Spleen (tissue), 11 donors: Measurements from ENCODE around the gene GP1BB. TPM values are rescaled to one million over a fixed set of nuclear protein-coding genes. Genes with fewer than 3 reads are reported as not detected.

ENCODE experiments used
- DNase-seq: peaks from one replicate; pipeline ENCODE4 v3.0.0-alpha.2; 2020
- H3K27ac ChIP-seq, 8 donors: fragments of 200-600 bp; sonication (generic) in 7 of 8; 1 replicate in 4 of 8; 2 replicates in 4 of 8; pipeline versions ENCODE4 v1.5.0 to v1.8.0; 2016 to 2021; ENCODE audit warnings: inconsistent platforms in 4 of 8, mild to moderate bottlenecking in 4 of 8, moderate library complexity in 1 of 8
- H3K27me3 ChIP-seq, 7 donors: fragments of 200-600 bp; sonication (generic) in 6 of 7; replicated peaks in 1 of 7; 1 replicate in 4 of 7; 2 replicates in 3 of 7; pipeline versions ENCODE4 v1.5.0 to v1.8.0; 2016 to 2021; ENCODE audit warnings: inconsistent platforms in 3 of 7, mild to moderate bottlenecking in 1 of 7
- H3K36me3 ChIP-seq, 6 donors: fragments of 200-600 bp; sonication (generic) in 5 of 6; 1 replicate in 4 of 6; 2 replicates in 2 of 6; pipeline versions ENCODE4 v1.5.0 to v1.8.0; 2016 to 2021; ENCODE audit warnings: inconsistent platforms in 2 of 6
- H3K4me1 ChIP-seq, 6 donors: fragments of 200-600 bp; sonication (generic) in 5 of 6; 1 replicate in 3 of 6; 2 replicates in 3 of 6; pipeline versions ENCODE4 v1.5.0 to v1.8.0; 2016 to 2021; ENCODE audit warnings: inconsistent platforms in 3 of 6
- H3K4me3 ChIP-seq, 8 donors: fragments of 200-600 bp; sonication (generic) in 7 of 8; 1 replicate in 4 of 8; 2 replicates in 4 of 8; pipeline versions ENCODE4 v1.5.0 to v1.8.0; 2016 to 2021; ENCODE audit warnings: inconsistent platforms in 4 of 8, mild to moderate bottlenecking in 4 of 8, moderate library complexity in 2 of 8
- H3K9me3 ChIP-seq, 8 donors: fragments of 200-600 bp; sonication (generic) in 7 of 8; 1 replicate in 4 of 8; 2 replicates in 4 of 8; pipeline versions ENCODE4 v1.5.0 to v1.8.0; 2016 to 2021; ENCODE audit warnings: inconsistent platforms in 4 of 8
- CTCF ChIP-seq, 11 experiments: fragments of 200-600 bp in 7 of 11; fragments of 450-650 bp in 4 of 11; sonication (generic) in 4 of 11; IDR thresholded peaks in 8 of 11; conservative IDR thresholded peaks in 3 of 11; 1 replicate in 7 of 11; 2 replicates in 4 of 11; pipeline versions ENCODE4 v1.4.0 to v1.8.0; 2016 to 2021; ENCODE audit warnings: antibody characterized with exemption in 11 of 11, inconsistent platforms in 4 of 11, mild to moderate bottlenecking in 1 of 11
- POLR2A ChIP-seq, 3 donors: fragments of 450-650 bp; IDR thresholded peaks; one replicate each; pipeline ENCODE4 v1.5.1; 2017; ENCODE audit warnings: antibody characterized with exemption in 3 of 3, mild to moderate bottlenecking in 1 of 3
- POLR2AphosphoS5 ChIP-seq, 3 donors: sonication (generic); formaldehyde crosslinking; IDR thresholded peaks; one replicate each; pipeline ENCODE4 v1.5.1; 2017; ENCODE audit warnings: antibody characterized with exemption in 3 of 3
- WGBS, 5 donors: extraction: QIAGEN DNeasy Blood & Tissue Kit in 3 of 5; methylation state at CpG; one replicate each; pipeline versions ENCODE4 v1.1.5 to v1.1.7; 2013 to 2018; 5-methylcytosine and 5-hydroxymethylcytosine counted together
- intact Hi-C: fragments of 100-400 bp; cut with DNase I; formaldehyde crosslinking; loops from one replicate; pipeline ENCODE4 v1.15.0; 2023; ENCODE audit warnings: low total_unique reads
- polyA plus RNA-seq, 3 donors: library from polyadenylated mRNA; stranded (reverse); fragments of 200-250 nt; gene quantifications; one replicate each; pipeline ENCODE4 v1.2.1, GENCODE V29; 2013
- total RNA-seq, 7 donors: library from RNA; depleted of rRNA in 3 of 7; stranded (reverse); fragments of >200 nt in 3 of 7; fragmentation: NEBNext Ultra II Directional in 4 of 7; extraction: Animal tissue kit (Norgen Biotek cat#: 25700) in 4 of 7; gene quantifications; one replicate each; pipeline versions ENCODE4 v1.1.0 to v1.2.1, GENCODE V29; 2016 to 2021
- donor health status: healthy with polysubstance abuse.
- donor health status: DM: no; HTN: no; CAD: no; lungs with moderate emphysema.
- donor health status: DM: no; HTN: no; CAD: no.
- donor health status: Bipolar disorder and iron deficiency.
- donor health status: healthy.
- donor health status: DM: no; HTN: no; CAD: no.
- donor health status: DM: yes; HTN: yes; CAD: no.

The GP1BB gene
- total and polyA plus RNA-seq, 10 donors, result 4.2 to 25.4 (median 13.1) TPM

GRCh38 chr22:19741053-19741452 is 17.7 kb downstream of the GP1BB start:
- peaks cover 0 to 8% (median 4%) of the 10 kb centered on the region in 6 donors for H3K4me1 ChIP-seq
- 91 to 96% (median 92%) methylated on average over 4 to 7 of the region's 7 CpGs for WGBS, 5 donors

GRCh38 chr22:19742160-19743066 is 19.1 kb downstream of the GP1BB start:
- Histone ChIP-seq H3K4me1 (peaks cover 0 to 15% (median 6%) of the 10 kb centered on the region in 6 donors), H3K27me3 (peaks cover 0 to 10% (median 0%) of the 10 kb centered on the region in 7 donors), H3K27ac (no peak overlapping the region), H3K36me3 (no peaks in the 10 kb centered on the region), H3K9me3 (no peaks in the 10 kb centered on the region), H3K4me3 (no peak overlapping the region)
- 89 to 95% (median 90%) methylated on average over 17 to 21 of the region's 21 CpGs for WGBS, 5 donors
- intact Hi-C loops, result no loop called here
- TF ChIP-seq POLR2A (IDR thresholded peaks at IDR 0.05) (no peak), POLR2AphosphoS5 (IDR thresholded peaks at IDR 0.05) (no peak), CTCF (IDR thresholded peaks at IDR 0.05 in 8 of 11, conservative IDR thresholded peaks at IDR 0.05 in 3 of 11) (no peak)
- no peak for DNase-seq

More at GRCh38 chr22:19741053-19741452, 17.7 kb downstream of the GP1BB start:
- TF ChIP-seq POLR2A (IDR thresholded peaks at IDR 0.05) (no peak), CTCF (IDR thresholded peaks at IDR 0.05 in 8 of 11, conservative IDR thresholded peaks at IDR 0.05 in 3 of 11) (no peak), POLR2AphosphoS5 (IDR thresholded peaks at IDR 0.05) (no peak)
- no peaks in the 10 kb centered on the region for H3K9me3 ChIP-seq
- H3K27me3 ChIP-seq, result peaks cover 0 to 10% (median 0%) of the 10 kb centered on the region in 7 donors
- no peaks in the 10 kb centered on the region for H3K36me3 ChIP-seq
- H3K27ac ChIP-seq, result no peak overlapping the region
- intact Hi-C loops, result no loop called here
- no peak overlapping the region for H3K4me3 ChIP-seq
- DNase-seq, result no peak

DNA sequence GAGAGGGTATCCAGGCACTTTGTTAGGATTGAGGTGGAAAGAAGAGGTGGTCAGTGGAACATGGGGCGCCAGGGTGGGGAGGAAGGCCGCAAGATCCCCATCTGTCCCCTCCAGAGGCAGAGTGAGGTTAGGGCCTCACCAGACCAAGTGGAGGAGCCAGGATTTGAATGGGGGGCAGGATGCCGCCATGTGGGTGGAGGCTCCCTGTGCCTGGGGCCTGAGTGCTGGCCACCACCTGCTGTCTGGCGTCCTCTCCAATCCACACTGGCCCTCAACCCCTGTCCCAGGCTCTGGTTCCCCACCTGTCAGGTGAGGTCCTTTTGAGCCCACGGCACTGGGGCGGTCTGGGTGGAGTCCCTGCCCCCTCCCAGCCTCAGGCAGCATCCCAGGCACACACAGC is 19.7 kb downstream of the GP1BB start:
- no peak overlapping the region for H3K27ac ChIP-seq
- WGBS, 5 donors, result 87 to 97% (median 89%) methylated on average over 5 to 6 of the region's 6 CpGs
- H3K36me3 ChIP-seq, result no peaks in the 10 kb centered on the region
- no peak overlapping the region for H3K4me3 ChIP-seq
- H3K27me3 ChIP-seq, result peaks cover 0 to 10% (median 0%) of the 10 kb centered on the region in 7 donors
- peaks cover 0 to 15% (median 6%) of the 10 kb centered on the region in 6 donors for H3K4me1 ChIP-seq
- intact Hi-C loops, result no loop called here
- DNase-seq, result no peak
- H3K9me3 ChIP-seq, result no peaks in the 10 kb centered on the region
- TF ChIP-seq POLR2A (IDR thresholded peaks at IDR 0.05) (no peak), POLR2AphosphoS5 (IDR thresholded peaks at IDR 0.05) (no peak), CTCF (IDR thresholded peaks at IDR 0.05 in 8 of 11, conservative IDR thresholded peaks at IDR 0.05 in 3 of 11) (no peak)

GRCh38 chr22:19743651-19744050 is 20.3 kb downstream of the GP1BB start:
- Histone ChIP-seq H3K9me3 (no peaks in the 10 kb centered on the region), H3K4me3 (no peak overlapping the region), H3K27ac (no peak overlapping the region), H3K27me3 (peaks cover 0 to 10% (median 0%) of the 10 kb centered on the region in 7 donors), H3K4me1 (peaks cover 0 to 15% (median 6%) of the 10 kb centered on the region in 6 donors), H3K36me3 (no peaks in the 10 kb centered on the region)
- 83 to 96% (median 88%) methylated on average over 3 to 4 of the region's 4 CpGs for WGBS, 5 donors
- TF ChIP-seq CTCF (IDR thresholded peaks at IDR 0.05 in 8 of 11, conservative IDR thresholded peaks at IDR 0.05 in 3 of 11) (no peak), POLR2AphosphoS5 (IDR thresholded peaks at IDR 0.05) (no peak), POLR2A (IDR thresholded peaks at IDR 0.05) (no peak)
- intact Hi-C loops, result no loop called here
- DNase-seq, result no peak
